Measurements from ENCODE around the gene MYOF.

DNA sequence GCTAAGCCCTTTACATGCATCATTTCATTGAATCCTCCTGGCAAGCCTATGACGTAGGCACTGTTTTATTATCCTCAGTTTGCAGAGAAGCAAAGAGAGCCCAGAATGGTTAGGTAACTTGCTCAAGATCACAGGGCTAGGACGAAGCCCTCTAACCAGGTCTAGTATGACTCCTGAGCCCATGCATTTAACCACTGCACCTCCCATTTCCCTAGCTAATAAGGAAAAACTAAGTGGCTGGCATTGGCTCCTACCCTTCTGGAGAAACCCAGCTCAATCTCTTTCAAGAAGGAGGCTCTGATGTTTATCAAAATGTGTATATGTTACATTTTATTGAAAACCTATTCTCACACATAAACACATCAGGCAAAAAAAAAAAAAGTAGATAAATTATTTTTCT is 19.8 kb downstream of the MYOF start:
- TF ChIP-seq TAF1 (IDR thresholded peaks at IDR 0.05; ENCODE audit: low read depth, low read length), result no peak
- TF ChIP-seq POLR2A (IDR thresholded peaks at IDR 0.05; ENCODE audit: low read depth, low read length), result no peak
- TF ChIP-seq POLR2AphosphoS5 (IDR thresholded peaks at IDR 0.05; ENCODE audit: low read depth, low read length), result no peak
- no peak for TF ChIP-seq SPI1 (IDR thresholded peaks at IDR 0.05; ENCODE audit: low read depth, low read length)
- no peak for TF ChIP-seq PAX5 (IDR thresholded peaks at IDR 0.05; ENCODE audit: insufficient read depth, low read length, severe bottlenecking)
- no peak for TF ChIP-seq POU2F2 (IDR thresholded peaks at IDR 0.05; ENCODE audit: low read depth, low read length)
